Head of caudate nucleus (tissue), 42 donors: ENCODE results near the gene EIF4E3.
A peak's percentile ranks its signal among the peaks of the same experiment; 100 is the strongest.

Experiments used
- DNase-seq, 42 donors: peaks; one replicate each; pipeline versions ENCODE4 v3.0.0 to v3.0.0-alpha.2; 2020 to 2021; ENCODE audit warnings: mixed read lengths in 7 of 42
- intact Hi-C: fragments of 100-400 bp; cut with DNase I; formaldehyde crosslinking; loops from one replicate; pipeline ENCODE4 v1.15.0; 2022

Gene EIF4E3

GRCh38 chr3:71659864-71660591, 65.2 kb downstream of the EIF4E3 start:
- intact Hi-C loops: loop anchor here (10.0 kb wide), 2 partner anchors 75 to 1125 kb away; partner anchors contain the start of gene FOXP1
- DNase-seq: peak in 4 of 42 donors; percentile 27 to 42 (median 38)

DNA sequence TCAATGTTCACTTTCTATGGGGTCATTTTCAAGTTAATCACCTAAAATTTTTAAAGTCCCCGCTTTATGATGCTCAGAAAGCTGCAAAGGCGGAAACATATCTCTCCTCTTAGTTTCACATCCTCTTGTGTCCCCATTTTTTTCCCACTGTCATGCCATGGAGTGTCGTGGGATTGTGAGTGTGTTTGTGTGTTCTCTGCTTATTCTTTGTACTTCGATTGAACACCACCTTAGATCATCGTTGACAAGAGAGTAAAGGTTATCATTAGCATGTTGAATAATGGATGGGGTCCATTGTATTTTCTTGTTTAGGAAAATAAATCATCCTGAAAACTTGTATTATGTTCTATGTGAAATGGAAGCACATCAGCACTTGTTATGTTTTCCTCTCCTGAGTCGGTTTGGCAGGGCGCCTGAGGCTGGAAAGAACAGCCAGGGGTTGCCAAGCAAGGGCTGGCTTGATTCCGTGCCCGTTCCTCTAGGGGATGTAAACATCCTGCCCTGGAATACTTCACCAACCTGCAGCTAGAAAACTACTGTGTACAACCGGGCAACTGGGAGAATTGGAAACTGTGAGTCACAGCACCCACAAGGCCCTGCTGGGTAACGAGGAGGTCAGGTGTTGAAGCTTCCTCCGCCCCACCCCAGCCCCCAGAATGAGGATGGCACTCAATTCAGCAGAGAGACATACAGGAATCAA, 67.2 kb downstream of the EIF4E3 start:
- intact Hi-C loops: loop anchor here (10.0 kb wide), 2 partner anchors 73 to 1123 kb away; partner anchors contain the start of gene FOXP1
- DNase-seq: peak in 29 of 42 donors; percentile 17 to 67 (median 37)

DNA sequence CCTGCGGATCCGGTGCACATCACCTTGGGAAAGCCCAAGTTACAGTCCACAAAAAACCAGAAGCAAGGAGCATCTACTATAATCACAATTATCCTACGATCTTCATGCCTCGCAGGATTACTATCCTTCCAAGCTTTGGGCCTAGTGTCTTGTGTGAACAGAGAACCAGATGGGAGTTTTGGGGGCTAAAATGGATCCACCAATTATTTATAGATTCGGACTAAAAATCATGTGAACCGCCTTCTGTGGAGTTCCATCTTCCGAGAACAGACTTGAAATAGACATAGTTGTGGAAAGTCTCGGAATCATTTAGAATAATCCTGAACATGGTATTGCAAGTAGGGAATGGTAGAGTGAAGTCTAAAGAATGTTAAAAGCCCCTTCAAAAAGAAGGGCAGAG, 70.1 kb downstream of the EIF4E3 start:
- no peak for DNase-seq
- intact Hi-C loops: loop anchor here (10.0 kb wide), 2 partner anchors 70 to 1120 kb away; partner anchors contain the start of gene FOXP1

- DNase-seq: peak in 10 of 42 donors; percentile 7 to 54 (median 26)
- intact Hi-C loops: loop anchor here (10.0 kb wide), 2 partner anchors 69 to 1119 kb away; partner anchors contain the start of gene FOXP1
Observed at GRCh38 chr3:71653414-71653807, 71.8 kb downstream of the EIF4E3 start.

DNA sequence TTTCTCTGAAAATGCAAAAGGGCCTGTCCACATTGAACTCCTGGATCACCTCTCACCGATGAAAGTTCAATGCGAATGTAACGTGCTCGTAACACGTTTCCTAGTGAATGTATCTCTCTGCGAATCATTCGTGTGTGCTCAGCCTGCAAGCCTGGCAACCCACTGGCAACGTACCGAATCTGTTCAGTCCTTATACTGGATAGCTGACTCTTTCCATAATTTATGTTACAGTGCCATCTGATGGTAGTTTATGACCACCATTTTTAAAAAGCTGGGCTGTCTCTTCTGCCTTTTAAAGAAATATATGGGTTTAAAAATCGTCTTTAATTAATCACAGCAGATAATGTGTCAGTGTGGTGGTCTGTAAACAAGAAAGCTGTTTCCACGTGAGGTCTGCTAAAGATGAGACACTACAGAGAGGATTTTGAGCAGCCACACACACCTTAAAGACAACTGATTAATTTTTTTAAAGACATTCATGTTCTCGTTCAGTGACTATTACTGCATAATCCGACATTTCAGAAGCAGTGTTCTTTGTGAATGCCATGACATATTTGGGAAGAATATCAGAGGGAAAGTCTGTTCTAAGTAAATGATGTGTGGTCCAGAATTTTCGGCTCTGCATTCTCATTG, 72.3 kb downstream of the EIF4E3 start:
- DNase-seq: peak in 38 of 42 donors; percentile 7 to 74 (median 41)
- intact Hi-C loops: loop anchor here (10.0 kb wide), 2 partner anchors 68 to 1118 kb away; partner anchors contain the start of gene FOXP1

- intact Hi-C loops: loop anchor here (10.0 kb wide), 2 partner anchors 67 to 1117 kb away; partner anchors contain the start of gene FOXP1
- no peak for DNase-seq
Observed at GRCh38 chr3:71651625-71652024, 73.6 kb downstream of the EIF4E3 start.

GRCh38 chr3:71650372-71650771, 74.8 kb downstream of the EIF4E3 start:
- intact Hi-C loops: loop anchor here (10.0 kb wide), 2 partner anchors 66 to 1116 kb away; partner anchors contain the start of gene FOXP1
- no peak for DNase-seq

- intact Hi-C loops: loop anchor here (10.0 kb wide), 2 partner anchors 65 to 1115 kb away; partner anchors contain the start of gene FOXP1
- no peak for DNase-seq
Observed at GRCh38 chr3:71649757-71650156, 75.4 kb downstream of the EIF4E3 start.

DNA sequence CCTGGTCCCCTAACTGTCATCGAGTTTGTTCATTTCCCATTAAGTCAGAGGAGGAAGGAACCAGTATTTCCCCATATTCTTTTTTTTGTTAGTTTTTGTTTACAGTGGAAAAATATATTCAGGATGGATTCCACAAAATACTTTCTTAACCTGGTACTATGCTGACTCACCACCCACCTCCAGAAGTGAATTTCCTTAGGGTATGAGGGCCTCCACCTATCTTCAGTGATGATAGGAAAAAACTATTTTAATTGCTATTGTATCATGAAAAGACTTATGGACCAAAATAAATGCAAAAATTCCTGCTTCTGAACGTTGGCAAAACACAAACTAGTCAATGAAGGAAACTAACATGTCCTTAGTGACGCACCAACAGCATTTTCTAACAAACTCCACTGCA, 77.5 kb downstream of the EIF4E3 start:
- intact Hi-C loops: no loop called here
- DNase-seq: no peak

DNA sequence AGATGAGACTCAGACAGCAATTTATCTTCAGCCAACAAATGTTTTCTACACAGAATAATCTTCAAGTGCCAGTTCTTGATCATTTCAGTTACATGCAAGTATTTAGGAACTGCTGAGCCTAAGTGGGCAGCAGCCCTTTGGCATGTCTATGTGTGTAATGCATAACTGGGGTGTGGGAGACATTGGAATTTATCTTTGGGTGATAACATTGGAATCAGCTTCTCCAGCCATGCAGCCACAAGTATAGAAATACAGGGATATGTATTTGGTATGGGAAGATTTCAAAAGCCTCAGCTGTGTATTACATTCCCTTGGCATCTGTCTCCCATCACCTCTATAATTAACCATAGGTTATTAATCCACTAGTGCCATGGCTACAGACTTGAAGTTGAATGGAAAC, 78.2 kb downstream of the EIF4E3 start:
- intact Hi-C loops: no loop called here
- no peak for DNase-seq

GRCh38 chr3:71645140-71645539, 80.1 kb downstream of the EIF4E3 start:
- DNase-seq: no peak
- intact Hi-C loops: no loop called here

DNA sequence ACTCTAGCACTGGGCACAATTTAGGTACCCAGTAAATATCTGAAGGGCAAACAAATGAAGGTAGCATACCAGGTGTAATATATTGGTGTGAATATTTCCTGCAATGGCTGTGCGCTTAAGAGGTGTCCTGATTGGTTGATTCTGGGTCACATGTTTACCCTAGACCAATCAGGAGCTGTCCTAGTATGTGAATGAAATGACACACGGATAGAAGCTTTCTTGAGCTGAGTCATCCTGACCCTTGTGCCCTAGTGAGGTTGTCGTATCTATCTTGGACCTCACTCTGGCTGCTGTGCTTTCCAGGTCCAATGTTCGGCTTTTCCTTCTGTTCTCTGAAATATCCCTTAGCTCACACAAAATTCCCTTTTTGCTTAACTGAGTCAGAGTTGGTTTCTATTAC, 83.5 kb downstream of the EIF4E3 start:
- intact Hi-C loops: no loop called here
- no peak for DNase-seq

DNA sequence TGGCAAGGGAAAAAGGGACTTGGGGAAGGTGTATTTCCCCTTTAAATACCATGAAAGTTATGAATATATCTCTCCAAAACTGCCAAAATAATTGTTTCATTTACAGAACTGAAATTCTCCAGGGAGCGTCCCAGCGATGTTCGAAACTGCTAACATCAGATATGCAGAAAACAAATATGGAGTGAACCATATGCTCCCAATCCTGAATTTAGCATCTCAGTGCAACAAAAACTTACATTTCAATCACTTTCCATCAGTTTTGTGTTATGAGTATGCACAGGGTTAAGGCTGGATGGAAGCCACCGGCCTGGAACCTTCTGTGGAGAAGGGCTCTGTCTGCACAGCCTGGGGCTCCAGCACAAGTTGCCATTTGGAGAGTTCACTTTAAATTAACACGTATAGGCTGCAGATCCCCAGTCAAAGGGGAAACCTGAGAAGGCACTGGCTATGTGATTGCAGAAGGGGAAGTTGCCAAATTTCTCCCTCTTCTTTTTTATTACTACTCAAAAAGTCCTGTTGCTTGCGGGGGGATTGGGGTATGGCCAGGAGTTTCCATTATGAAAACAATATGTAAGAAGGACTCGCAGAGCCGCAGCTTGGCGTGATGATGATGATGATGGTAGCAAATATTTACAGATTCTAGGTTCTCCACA, 84.7 kb downstream of the EIF4E3 start:
- intact Hi-C loops: no loop called here

DNA sequence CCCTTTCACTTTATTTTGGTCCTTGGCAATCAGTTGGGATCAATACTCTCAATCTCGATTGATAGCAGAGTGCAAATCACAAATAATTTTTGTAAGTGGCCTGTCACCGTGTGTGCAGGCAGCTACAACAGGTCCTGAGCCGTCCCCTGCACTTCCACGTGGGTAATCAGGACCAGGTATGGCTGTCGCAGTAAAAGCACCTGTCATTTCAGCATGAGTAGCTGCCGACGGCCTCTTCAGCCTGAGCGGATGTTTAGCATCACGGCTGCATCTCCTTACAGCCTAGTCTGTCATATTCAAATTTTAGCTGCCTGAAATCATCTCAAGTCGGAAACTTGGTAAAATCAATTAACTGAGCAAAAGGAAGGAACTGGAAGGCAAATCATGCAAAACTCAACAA, 88.7 kb downstream of the EIF4E3 start:
- DNase-seq: no peak
- intact Hi-C loops: no loop called here

More for the DNA sequence above, 84.7 kb downstream of the EIF4E3 start:
- no peak for DNase-seq

DNA sequence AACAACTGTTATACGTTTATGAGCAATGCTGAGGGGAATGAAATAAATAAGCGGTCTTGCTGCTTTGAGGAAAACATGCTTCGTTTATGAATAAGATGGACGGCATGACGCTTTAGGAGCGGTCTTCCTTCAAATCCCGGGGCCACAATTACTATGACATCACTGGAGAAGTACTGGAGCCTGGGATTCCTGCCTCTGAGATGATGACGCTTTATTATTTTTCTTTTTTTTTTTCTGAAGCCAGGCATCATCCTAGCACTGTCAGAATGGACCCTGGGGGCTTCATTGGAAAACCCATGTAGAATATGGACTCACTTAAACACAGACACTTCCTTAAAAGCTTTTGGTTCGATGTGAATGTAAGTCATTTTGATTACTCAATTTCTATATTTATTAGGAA, 89.2 kb downstream of the EIF4E3 start:
- no peak for DNase-seq
- intact Hi-C loops: no loop called here

GRCh38 chr3:71634671-71635070, 90.5 kb downstream of the EIF4E3 start:
- no peak for DNase-seq
- intact Hi-C loops: no loop called here

GRCh38 chr3:71629711-71630110, 95.5 kb downstream of the EIF4E3 start:
- intact Hi-C loops: no loop called here
- DNase-seq: peak in 2 of 42 donors; percentile 4 to 32

- DNase-seq: no peak
- intact Hi-C loops: no loop called here
Observed at GRCh38 chr3:71629289-71629688, 95.9 kb downstream of the EIF4E3 start.

- intact Hi-C loops: no loop called here
Observed at GRCh38 chr3:71628522-71628921, 96.7 kb downstream of the EIF4E3 start.

More at GRCh38 chr3:71628522-71628921, 96.7 kb downstream of the EIF4E3 start:
- DNase-seq: no peak
